Cardiac fibroblast (primary cell): ENCODE measurements around the gene FAM83D.

ENCODE experiments used
- DNase-seq, 2 donors: peaks; one replicate each; pipeline versions ENCODE4 v3.0.0 to v3.0.0-alpha.2; 2010; ENCODE audit warnings: low read depth in 2 of 2
- H3K4me3 ChIP-seq, 2 donors: replicated peaks in 1 of 2; 1 replicate in 1 of 2; 2 replicates in 1 of 2; pipeline ENCODE4 v1.5.1; 2011; ENCODE audit warnings: low read depth in 2 of 2, low read length in 2 of 2, mild to moderate bottlenecking in 2 of 2, moderate library complexity in 1 of 2
- TF ChIP-seq, protein P1 (sequence below): IDR thresholded peaks from one replicate; pipeline ENCODE4 v1.5.1; 2011; ENCODE audit warnings: low read depth, mild to moderate bottlenecking, low read length, inconsistent platforms

FAM83D gene, protein sequence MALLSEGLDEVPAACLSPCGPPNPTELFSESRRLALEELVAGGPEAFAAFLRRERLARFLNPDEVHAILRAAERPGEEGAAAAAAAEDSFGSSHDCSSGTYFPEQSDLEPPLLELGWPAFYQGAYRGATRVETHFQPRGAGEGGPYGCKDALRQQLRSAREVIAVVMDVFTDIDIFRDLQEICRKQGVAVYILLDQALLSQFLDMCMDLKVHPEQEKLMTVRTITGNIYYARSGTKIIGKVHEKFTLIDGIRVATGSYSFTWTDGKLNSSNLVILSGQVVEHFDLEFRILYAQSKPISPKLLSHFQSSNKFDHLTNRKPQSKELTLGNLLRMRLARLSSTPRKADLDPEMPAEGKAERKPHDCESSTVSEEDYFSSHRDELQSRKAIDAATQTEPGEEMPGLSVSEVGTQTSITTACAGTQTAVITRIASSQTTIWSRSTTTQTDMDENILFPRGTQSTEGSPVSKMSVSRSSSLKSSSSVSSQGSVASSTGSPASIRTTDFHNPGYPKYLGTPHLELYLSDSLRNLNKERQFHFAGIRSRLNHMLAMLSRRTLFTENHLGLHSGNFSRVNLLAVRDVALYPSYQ

DNA sequence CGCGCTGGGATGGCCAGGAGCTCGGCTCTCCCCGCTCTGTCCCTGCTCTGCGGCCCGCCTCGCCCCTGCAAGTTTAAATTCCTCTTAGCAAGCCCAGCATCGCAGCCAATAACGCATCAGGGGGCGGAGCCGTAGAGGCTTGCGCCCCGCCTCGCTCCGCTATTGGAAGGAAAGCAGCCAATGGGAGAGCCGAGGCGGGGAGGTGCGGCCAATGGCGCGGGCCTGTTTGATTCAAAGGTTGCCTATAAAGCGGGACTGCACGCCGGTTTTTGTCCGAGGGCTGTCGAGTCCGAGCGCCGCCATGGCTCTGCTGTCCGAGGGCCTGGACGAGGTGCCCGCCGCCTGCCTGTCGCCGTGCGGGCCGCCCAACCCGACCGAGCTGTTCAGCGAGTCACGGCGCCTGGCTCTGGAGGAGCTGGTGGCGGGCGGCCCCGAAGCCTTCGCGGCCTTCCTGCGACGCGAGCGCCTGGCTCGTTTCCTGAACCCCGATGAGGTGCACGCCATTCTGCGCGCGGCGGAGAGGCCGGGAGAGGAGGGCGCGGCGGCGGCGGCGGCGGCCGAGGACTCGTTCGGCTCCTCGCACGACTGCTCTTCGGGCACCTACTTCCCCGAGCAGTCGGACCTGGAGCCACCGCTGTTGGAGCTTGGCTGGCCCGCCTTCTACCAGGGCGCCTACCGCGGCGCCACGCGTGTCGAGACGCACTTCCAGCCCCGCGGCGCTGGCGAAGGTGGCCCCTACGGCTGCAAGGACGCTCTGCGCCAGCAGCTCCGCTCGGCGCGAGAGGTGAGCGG is at the start of gene FAM83D:
Gene FAM83D (plus strand): TSS at position 276 of the 792 bp plus-strand sequence. CDS start 26 bp downstream, at position 302.
- peak within 1 kb of the TSS; percentile 74 to 89 for H3K4me3 ChIP-seq
- TF ChIP-seq, protein P1, sequence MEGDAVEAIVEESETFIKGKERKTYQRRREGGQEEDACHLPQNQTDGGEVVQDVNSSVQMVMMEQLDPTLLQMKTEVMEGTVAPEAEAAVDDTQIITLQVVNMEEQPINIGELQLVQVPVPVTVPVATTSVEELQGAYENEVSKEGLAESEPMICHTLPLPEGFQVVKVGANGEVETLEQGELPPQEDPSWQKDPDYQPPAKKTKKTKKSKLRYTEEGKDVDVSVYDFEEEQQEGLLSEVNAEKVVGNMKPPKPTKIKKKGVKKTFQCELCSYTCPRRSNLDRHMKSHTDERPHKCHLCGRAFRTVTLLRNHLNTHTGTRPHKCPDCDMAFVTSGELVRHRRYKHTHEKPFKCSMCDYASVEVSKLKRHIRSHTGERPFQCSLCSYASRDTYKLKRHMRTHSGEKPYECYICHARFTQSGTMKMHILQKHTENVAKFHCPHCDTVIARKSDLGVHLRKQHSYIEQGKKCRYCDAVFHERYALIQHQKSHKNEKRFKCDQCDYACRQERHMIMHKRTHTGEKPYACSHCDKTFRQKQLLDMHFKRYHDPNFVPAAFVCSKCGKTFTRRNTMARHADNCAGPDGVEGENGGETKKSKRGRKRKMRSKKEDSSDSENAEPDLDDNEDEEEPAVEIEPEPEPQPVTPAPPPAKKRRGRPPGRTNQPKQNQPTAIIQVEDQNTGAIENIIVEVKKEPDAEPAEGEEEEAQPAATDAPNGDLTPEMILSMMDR = no peak
- DNase-seq = peak; percentile 98 to 99

DNA sequence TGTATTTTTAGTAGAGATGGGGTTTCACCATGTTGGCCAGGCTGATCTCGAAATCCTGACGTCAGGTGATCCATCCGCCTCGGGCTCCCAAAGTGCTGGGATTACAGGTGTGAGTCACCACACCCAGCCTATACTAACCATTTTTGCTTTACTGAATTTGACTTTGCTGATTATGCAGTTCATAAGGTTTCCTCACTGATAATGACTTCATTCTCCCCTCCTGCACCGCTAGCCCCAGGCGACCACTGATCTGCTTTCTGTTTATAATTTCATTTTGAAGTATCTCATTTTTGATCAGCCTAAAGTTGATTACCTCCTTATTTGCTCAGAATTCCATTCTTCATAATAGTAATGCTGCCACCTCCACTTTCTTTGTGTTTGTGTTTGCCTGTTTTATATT is 48.7 kb upstream of the FAM83D start:
- no peak for DNase-seq
- no peak overlapping the region for H3K4me3 ChIP-seq
- TF ChIP-seq, protein P1 = no peak

DNA sequence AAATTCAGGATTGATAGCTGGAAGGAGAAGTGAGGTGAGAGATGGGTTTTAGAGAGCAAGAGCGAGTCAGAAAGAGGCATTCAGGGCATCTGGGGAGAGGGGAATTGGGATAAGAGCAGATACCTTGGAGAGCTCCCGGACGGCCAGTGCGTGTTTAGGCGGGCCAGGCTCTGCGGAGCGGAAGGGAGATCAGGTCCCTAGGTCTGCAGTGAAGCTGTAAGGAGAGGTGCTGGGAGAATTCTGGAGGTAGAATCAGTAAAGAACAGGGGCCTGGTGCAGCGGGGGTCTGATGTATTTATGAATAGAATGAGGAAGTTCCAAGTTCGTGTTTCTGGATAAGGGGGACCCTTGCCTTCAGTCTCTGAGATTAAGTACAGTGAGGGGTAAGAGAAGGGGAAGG is 47.4 kb upstream of the FAM83D start:
- DNase-seq = peak; percentile 38 to 51
- TF ChIP-seq, protein P1 = no peak
- no peak overlapping the region for H3K4me3 ChIP-seq

DNA sequence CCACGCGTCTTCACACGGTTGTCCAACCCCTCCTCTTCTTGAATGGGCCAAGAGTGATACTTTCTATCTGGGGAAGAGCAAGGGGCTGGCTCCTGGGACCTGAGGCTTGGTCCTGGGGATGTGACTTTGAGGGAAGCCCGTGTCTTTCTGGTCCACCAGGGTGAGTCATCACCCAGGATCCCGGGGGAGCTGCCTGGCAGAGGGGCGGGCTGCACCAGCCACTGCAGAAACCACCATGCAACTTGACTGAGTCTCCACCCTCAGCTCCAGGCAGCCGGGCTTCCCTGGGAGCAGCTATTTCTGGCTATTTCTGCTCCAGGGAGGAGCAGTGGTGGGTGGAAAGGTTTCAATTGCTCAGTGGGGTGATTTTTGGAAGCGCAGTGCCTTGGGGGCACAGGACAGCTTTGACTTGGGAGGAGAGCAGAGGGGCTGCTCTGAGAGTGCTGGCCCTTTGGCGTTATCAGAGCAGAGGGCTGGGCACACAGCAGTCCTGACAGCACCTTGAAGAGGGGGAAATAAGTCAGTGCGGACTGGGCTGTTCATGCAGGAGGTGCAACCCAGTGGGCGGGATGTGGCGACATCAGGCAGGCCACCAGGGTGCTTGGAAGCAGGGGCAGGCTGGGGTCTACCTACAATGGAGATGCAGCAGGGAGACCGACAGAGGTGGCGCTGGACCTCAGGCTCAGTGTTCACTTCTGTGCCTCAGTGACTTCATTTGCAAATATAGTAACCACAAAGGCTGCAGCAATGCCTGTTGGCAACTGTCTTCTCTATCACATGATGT is 45.1 kb upstream of the FAM83D start:
- no peak for DNase-seq
- H3K4me3 ChIP-seq = no peak overlapping the region
- TF ChIP-seq, protein P1 = no peak

DNA sequence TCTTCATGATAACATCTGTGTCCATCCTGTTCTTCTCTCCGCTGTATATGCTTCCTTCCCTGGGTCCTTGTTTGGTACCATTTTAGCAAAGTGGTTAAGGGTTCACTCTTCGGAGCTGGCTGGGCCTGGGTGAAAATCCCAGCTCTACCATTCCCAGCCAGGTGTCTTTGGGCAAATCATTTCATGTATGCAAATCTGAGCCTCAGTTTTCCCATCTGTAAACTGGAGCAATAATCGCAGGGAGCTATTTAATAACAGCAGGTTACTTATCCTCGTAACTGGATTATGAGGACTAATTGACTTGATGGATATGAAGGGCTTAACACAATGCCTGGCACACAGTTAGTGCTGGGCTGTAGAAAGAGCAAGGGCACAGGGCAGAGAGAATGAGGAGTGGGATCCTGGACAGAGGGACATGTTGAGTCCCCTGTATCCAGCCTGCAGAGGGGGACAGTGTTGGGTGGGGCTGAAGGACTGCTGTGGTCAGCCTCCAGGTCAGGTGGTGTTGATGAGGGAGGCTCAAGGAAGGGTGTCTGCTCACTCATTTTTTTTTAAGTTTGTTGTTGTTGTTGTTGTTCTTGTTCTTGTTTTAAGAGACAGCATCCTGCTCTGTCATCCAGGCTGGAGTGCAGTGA is 44.3 kb upstream of the FAM83D start:
- TF ChIP-seq, protein P1 = no peak
- DNase-seq = no peak

DNA sequence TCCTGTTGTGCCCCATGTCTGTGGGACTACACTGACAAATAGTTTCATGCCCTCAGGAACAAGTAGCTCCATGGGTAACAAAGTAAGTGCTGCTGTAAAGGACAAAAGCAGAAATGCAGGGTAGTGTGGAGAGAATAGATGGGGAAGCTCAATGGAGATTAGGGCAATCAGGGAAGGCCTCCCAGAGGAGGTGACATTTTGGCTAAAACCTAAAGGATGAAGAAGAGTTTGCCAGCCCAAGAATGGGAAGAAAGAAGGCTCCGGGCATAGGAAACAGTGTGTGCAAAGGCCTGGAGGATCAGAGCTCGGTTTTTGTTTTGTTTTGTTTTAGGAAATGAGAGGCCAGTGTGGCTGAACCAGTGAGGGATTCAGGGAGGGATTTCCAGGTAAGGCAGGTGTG is 43.6 kb upstream of the FAM83D start:
- TF ChIP-seq, protein P1 = no peak
- H3K4me3 ChIP-seq = no peak overlapping the region
- DNase-seq = no peak

More for the DNA sequence above, 44.3 kb upstream of the FAM83D start:
- H3K4me3 ChIP-seq = no peak overlapping the region
